AG09319 (cell line): ENCODE measurements around the gene MBD3L3.
"Not testable (repeated sequence)": the region's sequence is repeated elsewhere in the genome, so short reads cannot be mapped to it uniquely, and the experiment has no call there.

Experiments used
- DNase-seq: peaks from one replicate; pipeline ENCODE4 v3.0.0-alpha.2; 2010; ENCODE audit warnings: low read depth; ENCODE audit errors: extremely low read depth
- TF ChIP-seq, protein P1 (sequence below): IDR thresholded peaks from 2 replicates; pipeline ENCODE4 v1.5.1; 2011; ENCODE audit warnings: low read depth, mild to moderate bottlenecking, inconsistent platforms, low read length, moderate library complexity

The MBD3L3 gene

DNA sequence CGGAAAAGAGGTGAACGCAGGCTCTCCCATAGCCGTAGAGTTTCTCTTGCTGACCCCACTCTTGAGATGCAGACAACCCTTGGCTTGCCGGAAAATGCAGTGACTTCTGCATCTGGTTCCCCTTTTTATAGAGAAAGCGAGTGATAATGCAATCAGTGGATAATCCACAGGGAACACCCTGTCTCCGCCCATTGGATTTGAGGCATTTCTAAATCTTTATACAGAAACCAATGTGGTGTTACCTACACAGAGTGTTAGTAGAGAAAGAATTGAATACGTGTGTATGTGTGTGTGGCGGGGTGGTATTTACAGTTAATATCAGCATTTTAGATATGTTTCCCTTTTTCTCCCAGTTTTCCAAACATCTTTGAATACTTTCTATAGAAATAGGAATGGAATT, at the start of gene MBD3L3:
Gene MBD3L3, minus strand, starts transcription at position 101 of the 400 bp plus-strand sequence. Its CDS starts 71 bp downstream, at position 30.
- DNase-seq = not testable (repeated sequence)

DNA sequence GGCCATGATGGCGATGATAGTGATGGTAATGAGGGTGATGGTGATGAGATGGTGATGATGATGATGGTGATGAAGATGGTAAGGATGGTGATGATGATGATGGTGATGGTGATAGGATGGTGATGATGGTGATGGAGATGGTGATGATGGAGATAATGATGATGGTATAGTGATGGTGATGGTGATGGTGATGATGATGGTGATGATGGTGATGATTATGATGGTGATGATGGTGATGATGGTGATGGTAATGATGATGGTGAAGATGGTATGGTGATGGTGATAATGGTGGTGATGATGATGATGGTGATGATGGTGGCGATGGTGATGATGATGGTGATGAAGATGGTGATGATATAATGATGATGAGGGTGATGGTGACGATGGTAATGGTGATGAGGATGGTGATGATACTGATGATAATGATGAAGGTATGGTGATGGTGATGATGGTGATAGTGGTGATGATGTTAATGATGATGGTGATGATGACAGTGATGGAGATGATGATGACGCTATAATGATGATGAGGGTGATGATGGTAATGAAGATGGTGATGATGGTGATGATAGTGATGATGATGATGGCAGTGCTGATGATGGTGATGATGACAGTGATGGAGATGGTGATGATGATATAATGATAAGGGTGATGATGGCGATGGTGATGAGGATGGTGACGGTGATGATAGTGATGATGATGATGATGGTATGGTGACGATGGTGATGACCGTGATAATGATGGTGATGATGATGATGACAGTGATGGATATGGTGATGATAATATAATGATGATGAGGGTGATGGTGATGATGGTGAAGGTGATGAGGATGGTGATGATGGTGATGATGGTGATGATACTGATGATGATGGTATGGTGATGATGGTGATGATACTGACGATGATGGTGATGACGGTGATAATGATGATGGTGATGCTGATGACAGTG, 48.5 kb upstream of the MBD3L3 start:
- DNase-seq = no peak
- TF ChIP-seq, protein P1, sequence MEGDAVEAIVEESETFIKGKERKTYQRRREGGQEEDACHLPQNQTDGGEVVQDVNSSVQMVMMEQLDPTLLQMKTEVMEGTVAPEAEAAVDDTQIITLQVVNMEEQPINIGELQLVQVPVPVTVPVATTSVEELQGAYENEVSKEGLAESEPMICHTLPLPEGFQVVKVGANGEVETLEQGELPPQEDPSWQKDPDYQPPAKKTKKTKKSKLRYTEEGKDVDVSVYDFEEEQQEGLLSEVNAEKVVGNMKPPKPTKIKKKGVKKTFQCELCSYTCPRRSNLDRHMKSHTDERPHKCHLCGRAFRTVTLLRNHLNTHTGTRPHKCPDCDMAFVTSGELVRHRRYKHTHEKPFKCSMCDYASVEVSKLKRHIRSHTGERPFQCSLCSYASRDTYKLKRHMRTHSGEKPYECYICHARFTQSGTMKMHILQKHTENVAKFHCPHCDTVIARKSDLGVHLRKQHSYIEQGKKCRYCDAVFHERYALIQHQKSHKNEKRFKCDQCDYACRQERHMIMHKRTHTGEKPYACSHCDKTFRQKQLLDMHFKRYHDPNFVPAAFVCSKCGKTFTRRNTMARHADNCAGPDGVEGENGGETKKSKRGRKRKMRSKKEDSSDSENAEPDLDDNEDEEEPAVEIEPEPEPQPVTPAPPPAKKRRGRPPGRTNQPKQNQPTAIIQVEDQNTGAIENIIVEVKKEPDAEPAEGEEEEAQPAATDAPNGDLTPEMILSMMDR = no peak

DNA sequence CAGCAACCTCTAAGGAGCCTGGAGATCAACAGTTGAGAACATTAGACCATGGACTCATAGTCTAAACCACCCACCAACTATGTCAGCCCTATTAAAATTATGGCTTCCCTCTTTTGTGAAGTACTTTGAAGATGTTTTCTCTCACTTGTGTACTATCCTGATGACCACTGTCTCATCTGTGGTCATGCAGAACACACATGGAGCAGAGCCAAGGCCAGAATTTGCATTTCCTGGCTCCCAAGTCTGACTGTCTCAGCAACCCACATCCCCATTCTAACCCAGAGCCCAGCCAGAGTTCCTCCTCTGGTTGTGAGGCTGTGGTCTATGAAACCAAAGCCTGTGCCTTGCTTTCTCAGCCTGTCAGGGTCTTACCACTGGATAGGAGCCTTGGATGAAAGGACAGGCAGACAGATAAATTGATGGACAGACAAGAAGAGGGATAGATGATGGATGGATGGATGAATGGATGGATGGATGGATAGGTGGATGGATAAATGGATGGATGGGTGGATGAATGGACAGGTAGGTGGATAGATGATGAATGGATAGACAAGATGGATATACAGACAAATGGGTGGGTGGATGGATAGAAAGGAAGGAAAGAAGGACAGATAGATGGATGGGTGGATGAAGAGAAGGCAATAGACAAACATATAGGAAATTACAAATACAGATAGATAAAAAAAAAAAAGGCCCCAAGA, 46.4 kb upstream of the MBD3L3 start:
- TF ChIP-seq, protein P1 = no peak
- no peak for DNase-seq

DNA sequence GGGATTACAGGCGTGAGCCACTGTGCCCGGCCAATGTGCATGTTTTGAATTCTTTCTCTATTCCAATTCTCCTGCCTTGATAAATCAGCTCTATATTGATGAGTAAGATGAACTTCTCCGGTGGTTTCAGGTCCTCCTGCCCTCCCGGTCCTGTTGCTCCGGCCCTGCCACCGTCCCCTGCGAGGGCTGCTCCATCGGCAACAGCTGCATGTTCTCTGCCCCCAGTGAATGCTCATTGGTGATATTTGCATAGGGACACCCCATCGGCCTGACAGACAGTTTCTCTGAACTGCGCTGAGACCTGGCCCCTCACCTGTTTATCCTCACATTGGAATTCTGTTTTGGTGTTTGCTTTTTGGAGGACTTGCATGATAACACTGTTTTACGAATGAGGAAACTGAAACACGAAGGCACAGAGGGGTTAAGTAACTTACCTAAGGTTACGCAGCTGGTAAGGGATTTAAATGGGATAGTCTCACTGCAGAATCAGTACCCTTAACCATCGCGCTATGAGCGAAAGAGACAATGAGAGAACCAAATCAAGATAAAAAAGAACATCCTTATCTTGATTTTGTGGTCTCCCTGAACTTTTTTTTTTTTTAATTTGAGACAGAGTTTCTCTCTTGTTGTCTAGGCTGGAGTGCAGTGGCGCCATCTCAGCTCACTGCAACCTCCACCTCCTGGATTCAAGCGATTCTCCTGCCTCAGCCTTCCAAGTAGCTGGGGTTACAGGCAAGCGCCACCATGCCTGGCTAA, 43.2 kb upstream of the MBD3L3 start:
- DNase-seq = no peak
- TF ChIP-seq, protein P1 = no peak

DNA sequence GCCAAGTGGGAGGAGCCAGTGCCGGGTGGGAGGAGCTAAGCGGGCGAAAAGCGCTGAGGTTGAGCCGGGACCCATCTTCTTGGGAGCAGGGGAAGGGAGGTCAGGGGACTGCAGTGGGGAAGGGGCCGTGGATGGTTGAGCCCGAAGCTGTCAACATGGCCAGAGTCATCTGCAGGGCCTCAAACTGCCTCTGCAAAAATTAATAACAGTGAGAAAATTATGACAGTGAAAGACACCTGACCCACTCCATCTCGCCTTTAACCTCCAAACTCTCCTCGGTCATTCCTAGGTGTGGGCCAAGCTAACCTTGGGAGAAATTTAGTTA, 41.1 kb upstream of the MBD3L3 start:
- TF ChIP-seq, protein P1 = no peak
- DNase-seq = no peak

DNA sequence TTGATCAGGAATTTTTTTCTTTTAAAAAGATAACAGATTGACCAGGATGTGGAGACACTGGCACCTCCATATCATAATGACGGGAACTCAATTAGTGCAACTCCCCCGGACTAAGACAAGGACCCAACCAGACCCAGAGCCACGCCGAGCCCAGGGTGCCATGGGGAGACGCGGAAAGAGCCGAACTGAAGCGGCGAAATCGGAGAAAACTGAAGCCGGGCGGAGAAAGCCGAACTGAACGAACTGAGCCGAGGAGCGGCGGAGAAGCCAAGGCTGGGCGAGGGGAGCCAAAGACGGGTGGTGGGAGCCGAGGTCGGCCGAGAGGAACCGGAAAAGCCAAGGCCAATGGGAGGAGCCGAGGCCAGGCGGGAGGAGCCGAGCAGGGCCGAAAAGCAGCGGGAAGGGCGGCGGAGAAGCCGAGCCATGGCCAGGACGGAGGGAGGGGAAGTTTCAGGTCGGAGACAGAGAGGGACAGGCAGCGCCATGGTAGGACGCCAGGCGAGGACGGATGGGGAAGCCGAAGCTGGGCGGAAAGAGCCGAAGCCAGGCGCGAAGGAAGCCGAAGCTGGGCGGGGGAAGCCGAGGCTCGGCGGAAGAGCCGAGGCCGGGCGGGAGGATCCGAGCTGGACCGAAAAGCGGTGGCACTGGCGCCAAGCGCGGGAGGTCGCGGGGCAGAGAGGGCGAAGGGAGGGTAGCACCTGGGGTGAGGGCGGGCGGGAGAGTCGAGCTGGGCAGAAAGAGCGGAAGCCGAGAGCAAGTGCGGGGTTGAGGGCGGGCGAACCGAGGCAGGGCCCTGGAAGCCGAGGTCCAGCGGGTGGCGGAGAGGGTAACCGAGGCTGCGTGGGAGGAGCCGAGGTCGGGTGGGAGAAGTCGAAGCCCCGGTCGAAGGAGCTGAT, 40.5 kb upstream of the MBD3L3 start:
- TF ChIP-seq, protein P1 = no peak
- peak; percentile 73 for DNase-seq

DNA sequence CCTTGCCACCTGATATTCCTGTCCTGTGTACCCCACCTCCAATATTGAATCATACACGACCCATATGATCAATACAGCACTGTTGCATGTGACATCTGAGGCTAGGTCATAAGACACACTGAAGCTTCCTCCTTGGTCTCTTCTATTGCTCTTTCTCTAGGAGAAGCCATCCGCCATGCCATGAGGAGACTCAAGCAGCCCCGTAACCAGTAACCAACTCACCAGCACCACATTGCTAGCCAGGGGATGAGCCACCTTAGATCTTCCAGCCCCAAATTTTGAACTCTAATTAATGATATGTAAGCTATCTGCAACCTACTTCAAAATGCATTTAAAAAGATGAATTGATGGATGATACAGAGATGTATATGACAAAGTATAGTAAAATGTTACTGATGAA, 39.6 kb upstream of the MBD3L3 start:
- no peak for DNase-seq
- TF ChIP-seq, protein P1 = no peak
